IMR-90 (cell line): Measurements from ENCODE around the gene TSPAN4.

Experiments
- BHLHE40 ChIP-seq: fragments of 150-350 bp; IDR thresholded peaks from 2 replicates; pipeline ENCODE4 v1.6.1; 2016; ENCODE audit warnings: mild to moderate bottlenecking, low read depth, low read length
- CTCF ChIP-seq: conservative IDR thresholded peaks from 2 replicates; pipeline ENCODE4 v1.5.1; 2012; ENCODE audit warnings: mild to moderate bottlenecking, low read depth, low read length, improper control_type of control experiment
- MAFK ChIP-seq: IDR thresholded peaks from 2 replicates; pipeline ENCODE4 v1.6.1; 2012; ENCODE audit warnings: low read depth, low read length, improper control_type of control experiment
- MAZ ChIP-seq: IDR thresholded peaks from 2 replicates; pipeline ENCODE4 v1.6.1; 2012; ENCODE audit warnings: low read depth, mild to moderate bottlenecking, low read length, improper control_type of control experiment, moderate library complexity, borderline replicate concordance
- MXI1 ChIP-seq: IDR thresholded peaks from 2 replicates; pipeline ENCODE4 v1.6.1; 2012; ENCODE audit warnings: low read depth, mild to moderate bottlenecking, low read length, moderate library complexity, borderline replicate concordance
- POLR2A ChIP-seq: IDR thresholded peaks from 2 replicates; pipeline ENCODE4 v1.6.1; 2012; ENCODE audit warnings: mild to moderate bottlenecking, low read depth, low read length
- RAD21 ChIP-seq: IDR thresholded peaks from 2 replicates; pipeline ENCODE4 v1.6.1; 2012; ENCODE audit warnings: low read length, improper control_type of control experiment
- RCOR1 ChIP-seq: IDR thresholded peaks from 2 replicates; pipeline ENCODE4 v1.6.1; 2012; ENCODE audit warnings: mild to moderate bottlenecking, low read length, improper control_type of control experiment; ENCODE audit not compliant: insufficient replicate concordance
- SMC3 ChIP-seq: fragments of 150-350 bp; IDR thresholded peaks from 2 replicates; pipeline ENCODE4 v1.6.1; 2016; ENCODE audit warnings: low read depth, mild to moderate bottlenecking, antibody characterized with exemption, low read length, moderate library complexity
- USF2 ChIP-seq: fragments of 150-350 bp; IDR thresholded peaks from 2 replicates; pipeline ENCODE4 v1.6.1; 2017; ENCODE audit warnings: mild to moderate bottlenecking, antibody characterized with exemption, low read length, low read depth

- TF ChIP-seq RCOR1 (no peak), POLR2A (peak; percentile 97), RAD21 (no peak), MAZ (peak; percentile 75; the same call in 1 of the 2 replicates), CTCF (no peak), SMC3 (no peak), MAFK (no peak), BHLHE40 (peak; percentile 94), MXI1 (peak; percentile 99), USF2 (peak; percentile 4; the same call in 1 of the 2 replicates)
Measured at GRCh38 chr11:842370-843002, at the start of gene TSPAN4, which contains the start of gene POLR2L.
